Esophagus muscularis mucosa (tissue), 4 donors: Measurements from ENCODE around the gene BAIAP2. TPM values are rescaled to one million over a fixed set of nuclear protein-coding genes. Genes with fewer than 3 reads are reported as not detected.

Source experiments
- DNase-seq: peaks from one replicate; pipeline ENCODE4 v3.0.0-alpha.2; 2017; ENCODE audit errors: extremely low spot score
- H3K27ac ChIP-seq, 4 donors: fragments of 200-600 bp; sonication (generic); replicated peaks in 1 of 4; 1 replicate in 3 of 4; 2 replicates in 1 of 4; pipeline ENCODE4 v1.5.1; 2016 to 2019; ENCODE audit warnings: mild to moderate bottlenecking in 1 of 4
- H3K27me3 ChIP-seq, 4 donors: fragments of 200-600 bp; sonication (generic); one replicate each; pipeline versions ENCODE4 v1.5.1 to v1.6.0; 2016 to 2019
- H3K36me3 ChIP-seq, 4 donors: fragments of 200-600 bp; sonication (generic); one replicate each; pipeline ENCODE4 v1.5.1; 2016 to 2019
- H3K4me1 ChIP-seq, 4 donors: fragments of 200-600 bp; sonication (generic); one replicate each; pipeline ENCODE4 v1.5.1; 2016 to 2019
- H3K4me3 ChIP-seq, 4 donors: fragments of 200-600 bp; sonication (generic); 1 replicate in 2 of 4; 2 replicates in 2 of 4; pipeline ENCODE4 v1.5.1; 2016 to 2019; ENCODE audit warnings: mild to moderate bottlenecking in 4 of 4, moderate library complexity in 1 of 4
- H3K9me3 ChIP-seq, 4 donors: fragments of 200-600 bp; sonication (generic); 1 replicate in 3 of 4; 2 replicates in 1 of 4; pipeline ENCODE4 v1.5.1; 2016 to 2019
- CTCF ChIP-seq, 3 experiments: fragments of 200-600 bp in 2 of 3; fragments of 450-650 bp in 1 of 3; sonication (generic) in 2 of 3; IDR thresholded peaks; one replicate each; pipeline ENCODE4 v1.5.1; 2017 to 2019; ENCODE audit warnings: antibody characterized with exemption in 3 of 3, mild to moderate bottlenecking in 2 of 3, moderate library complexity in 1 of 3
- EP300 ChIP-seq: sonication (generic); formaldehyde crosslinking; IDR thresholded peaks from one replicate; pipeline ENCODE4 v1.6.1; 2017; ENCODE audit warnings: antibody characterized with exemption
- POLR2A ChIP-seq: fragments of 450-650 bp; IDR thresholded peaks from one replicate; pipeline ENCODE4 v1.6.1; 2017; ENCODE audit warnings: antibody characterized with exemption, moderate library complexity, mild to moderate bottlenecking, low read depth
- POLR2AphosphoS5 ChIP-seq, 2 donors: sonication (generic); formaldehyde crosslinking; IDR thresholded peaks; one replicate each; pipeline ENCODE4 v1.6.1; 2017; ENCODE audit warnings: antibody characterized with exemption in 2 of 2
- WGBS: methylation state at CpG from one replicate; pipeline ENCODE4 v1.1.5; 2018; 5-methylcytosine and 5-hydroxymethylcytosine counted together
- intact Hi-C: fragments of 100-400 bp; cut with DNase I; formaldehyde crosslinking; loops from one replicate; pipeline ENCODE4 v1.15.1; 2023
- total RNA-seq, 4 donors: library from RNA; depleted of rRNA; stranded (reverse); fragments of >200 nt; gene quantifications; one replicate each; pipeline versions ENCODE4 v1.1.0 to v1.2.1, GENCODE V29; 2016

The BAIAP2 gene
- total RNA-seq, 4 donors from 2014 or later: 31.1 to 54.5 (median 36.7) TPM

GRCh38 chr17:81120695-81121621 lies 86.0 kb downstream of the BAIAP2 start:
- H3K27ac ChIP-seq: peak overlapping the region in 3 of 4 donors; percentile 64 to 72 (median 65)
- no peaks in the 10 kb centered on the region for H3K9me3 ChIP-seq
- no peak for TF ChIP-seq CTCF (IDR thresholded peaks at IDR 0.05)
- no peak for TF ChIP-seq EP300
- no peak for TF ChIP-seq POLR2A
- no peak for TF ChIP-seq POLR2AphosphoS5 (IDR thresholded peaks at IDR 0.05)
- H3K36me3 ChIP-seq: peaks cover 0 to 38% (median 16%) of the 10 kb centered on the region in 4 donors
- peaks cover 10 to 43% (median 23%) of the 10 kb centered on the region in 4 donors for H3K4me1 ChIP-seq
- intact Hi-C loops: no loop called here
- peaks cover 0 to 18% (median 0%) of the 10 kb centered on the region in 4 donors for H3K27me3 ChIP-seq
- 95% methylated on average over 12 of the region's 45 CpGs for WGBS
- no peak for DNase-seq
- no peak overlapping the region for H3K4me3 ChIP-seq

- intact Hi-C loops: no loop called here
- no peaks in the 10 kb centered on the region for H3K9me3 ChIP-seq
- peaks cover 0 to 26% (median 5%) of the 10 kb centered on the region in 4 donors for H3K36me3 ChIP-seq
- peaks cover 15 to 43% (median 23%) of the 10 kb centered on the region in 4 donors for H3K4me1 ChIP-seq
- WGBS: 47% methylated on average over 37 of the region's 109 CpGs
- no peak for TF ChIP-seq CTCF (IDR thresholded peaks at IDR 0.05)
- no peak for TF ChIP-seq POLR2A
- no peak for TF ChIP-seq POLR2AphosphoS5 (IDR thresholded peaks at IDR 0.05)
- no peak for TF ChIP-seq EP300
- no peak overlapping the region for H3K4me3 ChIP-seq
- no peak for DNase-seq
- no peak overlapping the region for H3K27ac ChIP-seq
- H3K27me3 ChIP-seq: peaks cover 0 to 18% (median 0%) of the 10 kb centered on the region in 4 donors
Measured at GRCh38 chr17:81121841-81122733, 87.1 kb downstream of the BAIAP2 start.

GRCh38 chr17:81123052-81124048 lies 88.4 kb downstream of the BAIAP2 start:
- 86% methylated on average over 12 of the region's 39 CpGs for WGBS
- TF ChIP-seq EP300 (no peak), POLR2AphosphoS5 (IDR thresholded peaks at IDR 0.05) (no peak), POLR2A (no peak), CTCF (IDR thresholded peaks at IDR 0.05) (no peak)
- Histone ChIP-seq H3K4me3 (no peak overlapping the region), H3K4me1 (peaks cover 15 to 31% (median 18%) of the 10 kb centered on the region in 4 donors), H3K27me3 (peaks cover 0 to 18% (median 0%) of the 10 kb centered on the region in 4 donors), H3K9me3 (no peaks in the 10 kb centered on the region), H3K27ac (no peak overlapping the region), H3K36me3 (peaks cover 0 to 14% (median 2%) of the 10 kb centered on the region in 4 donors)
- intact Hi-C loops: no loop called here
- no peak for DNase-seq

GRCh38 chr17:81124377-81124776 lies 89.4 kb downstream of the BAIAP2 start:
- 100% methylated on average over 1 of the region's 18 CpGs for WGBS
- H3K27me3 ChIP-seq: peaks cover 0 to 18% (median 0%) of the 10 kb centered on the region in 4 donors
- intact Hi-C loops: no loop called here
- H3K4me3 ChIP-seq: no peak overlapping the region
- no peak for DNase-seq
- H3K27ac ChIP-seq: no peak overlapping the region
- TF ChIP-seq CTCF (IDR thresholded peaks at IDR 0.05) (no peak), EP300 (no peak), POLR2A (no peak)
- peaks cover 0 to 11% (median 2%) of the 10 kb centered on the region in 4 donors for H3K36me3 ChIP-seq
- H3K4me1 ChIP-seq: peaks cover 7 to 21% (median 10%) of the 10 kb centered on the region in 4 donors
- no peaks in the 10 kb centered on the region for H3K9me3 ChIP-seq
